Smooth muscle cell (in vitro differentiated cells): ENCODE measurements around the gene PIGU. TPM values are rescaled to one million over a fixed set of nuclear protein-coding genes. Genes with fewer than 3 reads are reported as not detected.

Source experiments
- DNase-seq: peaks from one replicate; lab custom pipeline; 2025; ENCODE audit not compliant: unreplicated experiment; lab: John Stamatoyannopoulos, UW
- H2AFZ ChIP-seq: fragments of 200-600 bp; sonication (generic); 2 replicates; pipeline ENCODE4 v1.6.0; 2016; ENCODE audit warnings: antibody characterized with exemption, low read depth, mild to moderate bottlenecking
- H3F3A ChIP-seq: fragments of 200-600 bp; sonication (generic); 2 replicates; pipeline ENCODE4 v1.6.0; 2017; ENCODE audit warnings: antibody characterized with exemption, low read depth
- H3K27ac ChIP-seq: fragments of 200-600 bp; sonication (generic); 2 replicates; pipeline ENCODE4 v1.5.1; 2016; ENCODE audit warnings: low read depth, mild to moderate bottlenecking
- H3K27me3 ChIP-seq: fragments of 200-600 bp; sonication (generic); 2 replicates; pipeline ENCODE4 v1.6.1; 2016; ENCODE audit warnings: low read depth, mild to moderate bottlenecking
- H3K36me3 ChIP-seq: fragments of 200-600 bp; sonication (generic); 2 replicates; pipeline ENCODE4 v1.5.1; 2016; ENCODE audit warnings: low read depth
- H3K4me1 ChIP-seq: fragments of 200-600 bp; sonication (generic); 2 replicates; pipeline ENCODE4 v1.5.1; 2016; ENCODE audit warnings: low read depth
- H3K4me2 ChIP-seq: fragments of 200-600 bp; sonication (generic); 2 replicates; pipeline ENCODE4 v1.6.0; 2016; ENCODE audit warnings: mild to moderate bottlenecking
- H3K4me3 ChIP-seq: fragments of 200-600 bp; sonication (generic); 2 replicates; pipeline ENCODE4 v1.5.1; 2016; ENCODE audit warnings: mild to moderate bottlenecking
- H3K79me2 ChIP-seq: fragments of 200-600 bp; sonication (generic); 2 replicates; pipeline ENCODE4 v1.6.0; 2016; ENCODE audit warnings: low read depth, mild to moderate bottlenecking
- H3K9ac ChIP-seq: fragments of 200-600 bp; sonication (generic); 2 replicates; pipeline ENCODE4 v1.6.0; 2016; ENCODE audit warnings: low read depth
- H3K9me3 ChIP-seq: fragments of 200-600 bp; sonication (generic); replicated peaks from 2 replicates; pipeline ENCODE4 v1.5.1; 2016; ENCODE audit warnings: low read depth
- H4K20me1 ChIP-seq: fragments of 200-600 bp; sonication (generic); 2 replicates; pipeline ENCODE4 v1.6.0; 2016; ENCODE audit warnings: low read depth
- WGBS: methylation state at CpG from one replicate; pipeline ENCODE4 v1.1.7; 2016; ENCODE audit warnings: low lambda C conversion rate; 5-methylcytosine and 5-hydroxymethylcytosine counted together
- polyA plus RNA-seq: library from polyadenylated mRNA; unstranded; fragments of >200 nt; fragmentation: Nextera tagmentation; extraction: Ambion mirVana; gene quantifications from 2 replicates; pipeline ENCODE4 v1.2.1, GENCODE V29; 2016
- total RNA-seq: library from RNA; depleted of rRNA; stranded (reverse); fragments of >200 nt; gene quantifications from 2 replicates; pipeline ENCODE4 v1.2.3, GENCODE V29; 2014
- TF ChIP-seq, protein P1 (sequence below): fragments of 200-600 bp; sonication (generic); IDR thresholded peaks from 2 replicates; pipeline ENCODE4 v1.5.1; 2017; ENCODE audit warnings: borderline replicate concordance, mild to moderate bottlenecking, antibody characterized with exemption; ENCODE audit not compliant: insufficient read depth, poor library complexity, severe bottlenecking

Gene PIGU
- total and polyA plus RNA-seq, 2 experiments from 2014 or later: 46.5 to 50.2 TPM

DNA sequence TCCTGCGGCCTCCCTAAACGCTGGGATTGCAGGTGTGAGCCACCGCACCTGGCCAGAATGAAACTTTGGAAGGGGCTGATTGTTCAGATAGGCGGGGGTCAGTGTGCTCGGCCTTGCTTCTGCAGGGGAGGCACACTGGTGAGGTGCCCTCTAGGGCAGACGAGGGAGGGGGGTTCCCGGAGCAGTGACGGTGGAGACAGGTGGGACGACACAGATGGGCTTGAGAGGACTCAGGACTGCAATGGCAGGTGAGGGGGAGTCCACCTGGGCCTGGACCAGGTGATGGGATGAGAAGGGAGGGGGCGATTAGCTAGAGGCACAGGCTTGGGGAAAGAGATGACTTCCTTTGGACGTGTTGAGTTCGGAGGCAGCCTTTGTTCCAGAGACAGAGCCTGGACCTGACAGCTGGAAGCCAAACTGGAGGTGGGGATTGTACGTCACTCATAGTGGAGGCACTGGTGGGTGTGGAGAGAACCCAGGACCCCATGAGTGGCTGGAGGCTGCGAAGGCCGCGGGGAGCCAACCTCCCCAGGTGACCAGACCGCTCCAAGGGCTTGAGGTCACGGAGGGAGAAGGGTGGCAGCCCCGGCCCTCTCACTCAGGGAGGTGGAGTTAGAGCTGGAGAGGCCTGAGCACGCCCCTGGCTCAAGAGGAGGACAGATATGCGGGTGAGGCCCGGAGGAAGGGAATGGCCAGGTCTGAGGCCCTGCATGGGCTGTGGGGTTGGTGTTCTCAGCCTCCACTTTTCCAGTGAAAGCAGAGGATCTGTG lies 128.9 kb downstream of the PIGU start:
- Histone ChIP-seq H3K27me3 (no peaks in the 10 kb centered on the region), H3K4me3 (no peak overlapping the region), H3K36me3 (no peaks in the 10 kb centered on the region), H3K79me2 (no peaks in the 10 kb centered on the region), H3F3A (no peaks in the 10 kb centered on the region), H4K20me1 (no peaks in the 10 kb centered on the region), H2AFZ (no peak overlapping the region), H3K9ac (no peak overlapping the region), H3K4me2 (no peak overlapping the region), H3K27ac (no peak overlapping the region), H3K9me3 (no peaks in the 10 kb centered on the region), H3K4me1 (no peaks in the 10 kb centered on the region)
- TF ChIP-seq, protein P1, sequence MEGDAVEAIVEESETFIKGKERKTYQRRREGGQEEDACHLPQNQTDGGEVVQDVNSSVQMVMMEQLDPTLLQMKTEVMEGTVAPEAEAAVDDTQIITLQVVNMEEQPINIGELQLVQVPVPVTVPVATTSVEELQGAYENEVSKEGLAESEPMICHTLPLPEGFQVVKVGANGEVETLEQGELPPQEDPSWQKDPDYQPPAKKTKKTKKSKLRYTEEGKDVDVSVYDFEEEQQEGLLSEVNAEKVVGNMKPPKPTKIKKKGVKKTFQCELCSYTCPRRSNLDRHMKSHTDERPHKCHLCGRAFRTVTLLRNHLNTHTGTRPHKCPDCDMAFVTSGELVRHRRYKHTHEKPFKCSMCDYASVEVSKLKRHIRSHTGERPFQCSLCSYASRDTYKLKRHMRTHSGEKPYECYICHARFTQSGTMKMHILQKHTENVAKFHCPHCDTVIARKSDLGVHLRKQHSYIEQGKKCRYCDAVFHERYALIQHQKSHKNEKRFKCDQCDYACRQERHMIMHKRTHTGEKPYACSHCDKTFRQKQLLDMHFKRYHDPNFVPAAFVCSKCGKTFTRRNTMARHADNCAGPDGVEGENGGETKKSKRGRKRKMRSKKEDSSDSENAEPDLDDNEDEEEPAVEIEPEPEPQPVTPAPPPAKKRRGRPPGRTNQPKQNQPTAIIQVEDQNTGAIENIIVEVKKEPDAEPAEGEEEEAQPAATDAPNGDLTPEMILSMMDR: no peak
- DNase-seq: no peak
- 93% methylated on average over 22 of the region's 22 CpGs for WGBS

DNA sequence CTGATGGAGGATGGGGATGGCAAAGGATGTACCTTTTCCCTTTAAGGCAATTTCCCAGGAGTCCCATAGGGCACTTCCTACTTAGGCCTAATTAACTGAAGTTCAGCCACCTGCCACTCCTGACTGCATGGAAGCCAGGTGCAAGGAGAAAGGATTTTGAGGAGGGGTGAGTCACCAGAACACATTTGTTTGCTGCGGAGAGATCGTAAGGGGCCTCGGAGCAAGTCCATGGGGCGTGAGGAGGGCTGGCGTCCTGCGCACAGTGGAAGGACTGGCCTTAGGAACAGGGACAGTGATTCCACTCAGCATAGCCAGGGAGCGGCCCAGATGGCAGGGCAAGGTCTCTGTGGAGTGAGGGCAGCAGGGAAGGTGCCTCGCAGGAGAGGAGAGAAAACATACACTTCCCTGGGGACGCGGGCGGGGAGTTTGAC lies 130.1 kb downstream of the PIGU start:
- Histone ChIP-seq H3K4me3 (no peak overlapping the region), H3K79me2 (no peaks in the 10 kb centered on the region), H3F3A (no peaks in the 10 kb centered on the region), H3K9ac (no peak overlapping the region), H3K4me1 (no peaks in the 10 kb centered on the region), H3K4me2 (no peak overlapping the region), H2AFZ (no peak overlapping the region), H3K36me3 (no peaks in the 10 kb centered on the region), H4K20me1 (no peaks in the 10 kb centered on the region), H3K27ac (no peak overlapping the region), H3K27me3 (no peaks in the 10 kb centered on the region), H3K9me3 (no peaks in the 10 kb centered on the region)
- TF ChIP-seq, protein P1: no peak
- 89% methylated on average over 11 of the region's 11 CpGs for WGBS
- DNase-seq: no peak

GRCh38 chr20:34544109-34544796 lies 132.6 kb downstream of the PIGU start:
- H3K4me1 ChIP-seq: no peaks in the 10 kb centered on the region
- WGBS: 50% methylated on average over 19 of the region's 19 CpGs
- no peak overlapping the region for H3K4me2 ChIP-seq
- H3K27me3 ChIP-seq: no peaks in the 10 kb centered on the region
- H3K79me2 ChIP-seq: no peaks in the 10 kb centered on the region
- TF ChIP-seq, protein P1: no peak
- H3F3A ChIP-seq: no peaks in the 10 kb centered on the region
- H3K4me3 ChIP-seq: no peak overlapping the region
- H3K9me3 ChIP-seq: no peaks in the 10 kb centered on the region
- H3K36me3 ChIP-seq: peaks cover 6% of the 10 kb centered on the region
- H2AFZ ChIP-seq: no peak overlapping the region
- H4K20me1 ChIP-seq: peaks cover 6% of the 10 kb centered on the region
- no peak overlapping the region for H3K27ac ChIP-seq
- DNase-seq: no peak
- H3K9ac ChIP-seq: no peak overlapping the region
